Upper lobe of right lung (tissue), 1 donor: ENCODE results near the gene SPAG16. TPM values are rescaled to one million over a fixed set of nuclear protein-coding genes. Genes with fewer than 3 reads are reported as not detected.

Source experiments
- ATAC-seq: fragments of 200-7000 bp; cut with Tn5 transposase; one replicate; pipeline ENCODE4 v1.9.1; 2020; ENCODE audit warnings: mild to moderate bottlenecking, moderate library complexity
- DNase-seq: peaks from one replicate; pipeline ENCODE4 v3.0.0-alpha.2; 2020
- H3K27ac ChIP-seq: fragments of 200-600 bp; one replicate; pipeline ENCODE4 v1.8.0; 2022
- H3K27me3 ChIP-seq: fragments of 200-600 bp; one replicate; pipeline ENCODE4 v1.8.0; 2022; ENCODE audit warnings: mild to moderate bottlenecking
- H3K36me3 ChIP-seq: fragments of 200-600 bp; one replicate; pipeline ENCODE4 v1.8.0; 2022
- H3K4me1 ChIP-seq: fragments of 200-600 bp; one replicate; pipeline ENCODE4 v1.8.0; 2022
- H3K4me3 ChIP-seq: fragments of 200-600 bp; one replicate; pipeline ENCODE4 v1.8.0; 2022; ENCODE audit warnings: mild to moderate bottlenecking
- H3K9me3 ChIP-seq: fragments of 200-600 bp; one replicate; pipeline ENCODE4 v1.8.0; 2022
- intact Hi-C: fragments of 100-400 bp; cut with DNase I; formaldehyde crosslinking; loops from one replicate; pipeline ENCODE4 v1.11.0; 2022
- total RNA-seq: library from RNA; stranded (reverse); fragmentation: NEBNext Ultra II Directional; extraction: Animal tissue kit (Norgen Biotek cat#: 25700); gene quantifications from one replicate; pipeline ENCODE4 v1.2.1, GENCODE V29; 2021
- TF ChIP-seq, protein P1 (sequence below): fragments of 200-600 bp; IDR thresholded peaks from one replicate; pipeline ENCODE4 v1.8.0; 2022; ENCODE audit warnings: antibody characterized with exemption
- donor health status: DM: no; HTN: yes; CAD: no; lungs with severe emphysema.

SPAG16 gene
- total RNA-seq, 1 donor from 2014 or later: 11.6 TPM

DNA sequence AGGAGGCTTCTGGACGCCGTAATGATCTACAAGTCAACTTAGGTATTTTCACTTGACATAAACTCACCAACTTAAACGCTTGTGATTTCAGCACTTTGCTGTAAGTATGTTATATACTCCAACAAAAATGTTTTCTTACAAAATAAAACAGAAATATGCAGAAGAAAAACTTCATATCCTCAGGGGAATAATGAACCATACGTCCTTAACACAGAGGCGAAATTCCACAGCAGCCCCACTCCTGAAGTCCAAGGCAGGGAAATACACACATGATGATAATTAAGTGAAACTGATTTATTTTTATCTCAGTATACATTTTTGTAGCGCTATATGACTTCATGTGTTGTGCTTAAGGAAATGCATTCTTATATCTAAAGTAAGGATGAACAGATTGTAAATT, 791.2 kb downstream of the SPAG16 start:
- intact Hi-C loops: no loop called here
- Histone ChIP-seq H3K27me3 (no peaks in the 10 kb centered on the region), H3K9me3 (no peaks in the 10 kb centered on the region), H3K36me3 (no peaks in the 10 kb centered on the region), H3K4me1 (no peaks in the 10 kb centered on the region), H3K27ac (no peak overlapping the region), H3K4me3 (no peak overlapping the region)
- TF ChIP-seq, protein P1, sequence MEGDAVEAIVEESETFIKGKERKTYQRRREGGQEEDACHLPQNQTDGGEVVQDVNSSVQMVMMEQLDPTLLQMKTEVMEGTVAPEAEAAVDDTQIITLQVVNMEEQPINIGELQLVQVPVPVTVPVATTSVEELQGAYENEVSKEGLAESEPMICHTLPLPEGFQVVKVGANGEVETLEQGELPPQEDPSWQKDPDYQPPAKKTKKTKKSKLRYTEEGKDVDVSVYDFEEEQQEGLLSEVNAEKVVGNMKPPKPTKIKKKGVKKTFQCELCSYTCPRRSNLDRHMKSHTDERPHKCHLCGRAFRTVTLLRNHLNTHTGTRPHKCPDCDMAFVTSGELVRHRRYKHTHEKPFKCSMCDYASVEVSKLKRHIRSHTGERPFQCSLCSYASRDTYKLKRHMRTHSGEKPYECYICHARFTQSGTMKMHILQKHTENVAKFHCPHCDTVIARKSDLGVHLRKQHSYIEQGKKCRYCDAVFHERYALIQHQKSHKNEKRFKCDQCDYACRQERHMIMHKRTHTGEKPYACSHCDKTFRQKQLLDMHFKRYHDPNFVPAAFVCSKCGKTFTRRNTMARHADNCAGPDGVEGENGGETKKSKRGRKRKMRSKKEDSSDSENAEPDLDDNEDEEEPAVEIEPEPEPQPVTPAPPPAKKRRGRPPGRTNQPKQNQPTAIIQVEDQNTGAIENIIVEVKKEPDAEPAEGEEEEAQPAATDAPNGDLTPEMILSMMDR: no peak
- no peak for DNase-seq
- ATAC-seq: no peak

DNA sequence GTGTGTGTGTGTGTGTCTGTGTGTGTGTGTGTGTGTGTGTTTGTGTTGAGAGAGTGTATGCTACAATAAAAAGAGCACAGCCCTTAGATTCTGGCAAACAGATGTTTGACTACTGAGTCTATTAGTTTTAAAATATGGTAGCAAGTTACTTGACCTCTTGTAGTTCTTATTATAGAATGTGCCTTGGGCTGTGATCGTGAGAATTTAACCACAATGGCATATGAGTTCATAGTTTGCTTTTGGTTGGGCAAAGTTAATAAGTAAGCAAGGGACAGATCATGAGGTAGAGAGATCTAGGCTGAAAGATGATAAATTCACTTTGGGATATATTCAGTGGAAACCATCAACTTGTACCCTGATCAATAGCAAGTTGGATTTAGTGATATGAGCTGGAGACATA, 792.3 kb downstream of the SPAG16 start:
- Histone ChIP-seq H3K36me3 (no peaks in the 10 kb centered on the region), H3K9me3 (no peaks in the 10 kb centered on the region), H3K27me3 (no peaks in the 10 kb centered on the region), H3K4me1 (no peaks in the 10 kb centered on the region), H3K27ac (no peak overlapping the region), H3K4me3 (no peak overlapping the region)
- TF ChIP-seq, protein P1: no peak
- ATAC-seq (no peak), DNase-seq (no peak)
- intact Hi-C loops: no loop called here

DNA sequence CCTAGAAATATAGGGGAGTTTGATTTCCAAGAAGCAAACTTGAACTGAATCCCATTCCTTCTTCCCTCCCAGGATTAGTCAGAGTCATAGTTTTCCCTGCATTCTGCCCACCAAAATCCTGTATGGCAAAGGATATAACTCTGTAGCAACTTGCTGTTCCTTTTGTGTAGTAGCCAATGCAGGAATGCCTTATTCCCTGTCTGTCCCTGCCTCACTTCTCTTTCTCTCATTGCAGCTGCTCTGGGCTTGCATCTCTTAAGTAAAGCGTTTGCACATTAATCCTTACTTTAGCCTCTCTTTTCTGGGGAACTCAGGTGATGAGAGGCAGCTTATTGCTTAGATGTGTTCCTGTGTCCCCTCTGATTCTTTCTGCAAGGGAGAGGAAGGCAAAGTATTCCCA, 793.5 kb downstream of the SPAG16 start:
- Histone ChIP-seq H3K4me1 (no peaks in the 10 kb centered on the region), H3K27ac (no peak overlapping the region), H3K4me3 (no peak overlapping the region), H3K36me3 (no peaks in the 10 kb centered on the region), H3K9me3 (no peaks in the 10 kb centered on the region), H3K27me3 (no peaks in the 10 kb centered on the region)
- DNase-seq: no peak
- intact Hi-C loops: no loop called here
- TF ChIP-seq, protein P1: no peak
- ATAC-seq: no peak

DNA sequence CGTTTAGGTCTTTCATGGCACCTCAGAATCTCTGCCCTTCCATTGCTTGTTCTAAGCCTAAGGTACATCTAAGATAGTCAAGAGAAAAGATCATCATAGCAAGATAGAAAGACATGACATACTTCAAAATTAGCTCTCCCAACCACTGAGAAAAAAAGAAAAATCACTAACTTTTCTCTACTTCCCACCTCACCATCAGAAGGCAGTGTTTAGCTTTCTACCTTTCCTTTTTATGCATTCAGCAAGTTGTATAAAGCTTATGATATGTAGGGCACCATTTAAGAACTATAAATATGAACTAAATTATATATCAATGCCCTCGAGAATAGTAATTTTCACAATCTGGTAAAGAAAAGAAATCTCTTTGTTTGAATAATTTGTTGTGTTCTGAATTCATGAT, 794.8 kb downstream of the SPAG16 start:
- Histone ChIP-seq H3K9me3 (no peaks in the 10 kb centered on the region), H3K4me3 (no peak overlapping the region), H3K4me1 (no peaks in the 10 kb centered on the region), H3K27me3 (no peaks in the 10 kb centered on the region), H3K36me3 (no peaks in the 10 kb centered on the region), H3K27ac (no peak overlapping the region)
- DNase-seq (no peak), ATAC-seq (no peak)
- TF ChIP-seq, protein P1: no peak
- intact Hi-C loops: no loop called here

DNA sequence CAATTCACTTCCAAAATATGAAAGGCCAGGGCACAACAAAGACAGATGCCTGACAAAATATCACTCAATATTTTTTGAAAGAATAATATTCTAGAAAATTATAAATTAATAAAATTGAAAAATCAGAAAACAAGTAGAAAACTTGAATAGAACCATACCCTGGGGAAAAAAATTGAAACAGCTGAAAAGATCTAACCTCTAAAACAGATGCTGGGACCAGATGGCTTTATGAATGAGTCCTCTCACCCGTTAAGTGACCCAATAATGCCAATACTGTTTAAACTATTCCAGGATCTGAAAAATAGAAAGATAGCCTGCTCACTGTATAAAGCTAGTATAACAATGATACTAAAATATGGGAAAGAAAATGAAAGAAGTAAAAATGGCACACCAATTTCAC, 804.3 kb downstream of the SPAG16 start:
- no peak for ATAC-seq
- H3K4me1 ChIP-seq: no peaks in the 10 kb centered on the region
- no peak for DNase-seq
- H3K27me3 ChIP-seq: no peaks in the 10 kb centered on the region
- no peaks in the 10 kb centered on the region for H3K9me3 ChIP-seq
- no peak overlapping the region for H3K27ac ChIP-seq
- H3K4me3 ChIP-seq: no peak overlapping the region
- intact Hi-C loops: no loop called here
- no peaks in the 10 kb centered on the region for H3K36me3 ChIP-seq
- TF ChIP-seq, protein P1: no peak

DNA sequence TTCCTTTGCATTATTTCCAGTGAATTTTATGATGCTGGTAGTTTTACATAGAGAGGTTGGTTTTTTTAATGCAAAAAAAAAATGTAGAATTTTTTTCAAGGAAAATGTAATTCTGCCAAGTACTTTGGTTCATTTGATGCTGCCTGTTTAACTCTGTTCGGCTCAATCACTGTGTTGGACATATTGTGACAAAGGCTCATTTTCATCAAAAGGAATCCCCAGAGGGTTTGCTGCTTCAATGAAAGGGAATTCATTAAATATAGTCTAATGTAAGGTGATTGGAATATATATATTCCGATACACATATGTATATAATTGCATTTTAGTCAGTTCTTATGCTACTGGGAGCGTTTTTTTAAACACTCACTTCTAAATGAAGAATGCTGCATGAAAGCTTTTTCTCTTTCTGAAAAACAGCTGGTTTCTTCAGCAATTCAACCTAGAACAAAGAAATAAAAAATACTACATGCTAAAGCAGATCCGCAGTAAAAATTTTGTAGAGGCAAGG, 812.0 kb downstream of the SPAG16 start:
- Histone ChIP-seq H3K27me3 (no peaks in the 10 kb centered on the region), H3K4me3 (no peak overlapping the region), H3K36me3 (no peaks in the 10 kb centered on the region), H3K9me3 (no peaks in the 10 kb centered on the region), H3K27ac (no peak overlapping the region), H3K4me1 (no peaks in the 10 kb centered on the region)
- ATAC-seq: no peak
- no peak for DNase-seq
- TF ChIP-seq, protein P1: no peak
- intact Hi-C loops: no loop called here
